ENCODE data around the gene MAP1LC3B.

- TF ChIP-seq, protein P1, sequence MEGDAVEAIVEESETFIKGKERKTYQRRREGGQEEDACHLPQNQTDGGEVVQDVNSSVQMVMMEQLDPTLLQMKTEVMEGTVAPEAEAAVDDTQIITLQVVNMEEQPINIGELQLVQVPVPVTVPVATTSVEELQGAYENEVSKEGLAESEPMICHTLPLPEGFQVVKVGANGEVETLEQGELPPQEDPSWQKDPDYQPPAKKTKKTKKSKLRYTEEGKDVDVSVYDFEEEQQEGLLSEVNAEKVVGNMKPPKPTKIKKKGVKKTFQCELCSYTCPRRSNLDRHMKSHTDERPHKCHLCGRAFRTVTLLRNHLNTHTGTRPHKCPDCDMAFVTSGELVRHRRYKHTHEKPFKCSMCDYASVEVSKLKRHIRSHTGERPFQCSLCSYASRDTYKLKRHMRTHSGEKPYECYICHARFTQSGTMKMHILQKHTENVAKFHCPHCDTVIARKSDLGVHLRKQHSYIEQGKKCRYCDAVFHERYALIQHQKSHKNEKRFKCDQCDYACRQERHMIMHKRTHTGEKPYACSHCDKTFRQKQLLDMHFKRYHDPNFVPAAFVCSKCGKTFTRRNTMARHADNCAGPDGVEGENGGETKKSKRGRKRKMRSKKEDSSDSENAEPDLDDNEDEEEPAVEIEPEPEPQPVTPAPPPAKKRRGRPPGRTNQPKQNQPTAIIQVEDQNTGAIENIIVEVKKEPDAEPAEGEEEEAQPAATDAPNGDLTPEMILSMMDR (IDR thresholded peaks at IDR 0.05; ENCODE audit: low read depth, low read length, poor library complexity, severe bottlenecking) = no peak
- TF ChIP-seq EZH2phosphoT487 (IDR thresholded peaks at IDR 0.05; ENCODE audit: borderline replicate concordance, low read length) = no peak
Observed at GRCh38 chr16:87361916-87362619, 30.1 kb upstream of the MAP1LC3B start.

Measured in DOHH2 (cell line).